Activated CD4-positive, CD25-positive, alpha-beta regulatory T cell treated with anti-CD3 and anti-CD28 coated beads, Interleukin-2, amount 50 U/mL, for 24 hours (primary cell): ENCODE measurements around the gene RAMP3.
"Not testable (repeated sequence)": the region's sequence is repeated elsewhere in the genome, so short reads cannot be mapped to it uniquely, and the experiment has no call there.

Source experiments
- ATAC-seq, 2 donors: fragments of 150-1000 bp; cut with Tn5 transposase; one replicate each; pipeline ENCODE4 v1.10.0; 2021; ENCODE audit warnings: mild to moderate bottlenecking in 1 of 2, moderate library complexity in 1 of 2

Gene RAMP3

GRCh38 chr7:45196374-45196773 lies 38.8 kb downstream of the RAMP3 start:
- ATAC-seq, result peak; percentile 96 to 98

GRCh38 chr7:45197461-45197860 lies 39.9 kb downstream of the RAMP3 start:
- no peak for ATAC-seq

- no peak for ATAC-seq
Measured at GRCh38 chr7:45198986-45199385, 41.4 kb downstream of the RAMP3 start.

- ATAC-seq, result no peak
Measured at GRCh38 chr7:45199506-45199905, 41.9 kb downstream of the RAMP3 start.

- ATAC-seq, result no peak
Measured at GRCh38 chr7:45202625-45203024, 45.0 kb downstream of the RAMP3 start.

- no peak for ATAC-seq
Measured at GRCh38 chr7:45203036-45203435, 45.4 kb downstream of the RAMP3 start.

- no peak for ATAC-seq
Measured at GRCh38 chr7:45203459-45203858, 45.9 kb downstream of the RAMP3 start.

GRCh38 chr7:45203936-45204445 lies 46.4 kb downstream of the RAMP3 start:
- ATAC-seq, result peak; percentile 88 to 92

- not testable (repeated sequence) for ATAC-seq
Measured at GRCh38 chr7:45206266-45206665, 48.7 kb downstream of the RAMP3 start.

- not testable (repeated sequence) for ATAC-seq
Measured at GRCh38 chr7:45209909-45210308, 52.3 kb downstream of the RAMP3 start.

GRCh38 chr7:45211066-45211465 lies 53.5 kb downstream of the RAMP3 start:
- no peak for ATAC-seq

- no peak for ATAC-seq
Measured at GRCh38 chr7:45211958-45212357, 54.4 kb downstream of the RAMP3 start.

- no peak for ATAC-seq
Measured at GRCh38 chr7:45212606-45213005, 55.0 kb downstream of the RAMP3 start.

- ATAC-seq, result no peak
Measured at GRCh38 chr7:45215601-45216062, 58.0 kb downstream of the RAMP3 start.

- ATAC-seq, result no peak
Measured at GRCh38 chr7:45216181-45216580, 58.6 kb downstream of the RAMP3 start.

GRCh38 chr7:45216622-45217165 lies 59.1 kb downstream of the RAMP3 start:
- no peak for ATAC-seq

- ATAC-seq, result no peak
Measured at GRCh38 chr7:45217358-45217757, 59.8 kb downstream of the RAMP3 start.

- ATAC-seq, result no peak
Measured at GRCh38 chr7:45219130-45219529, 61.5 kb downstream of the RAMP3 start.

- ATAC-seq, result no peak
Measured at GRCh38 chr7:45219801-45220435, 62.3 kb downstream of the RAMP3 start.

GRCh38 chr7:45220846-45221618 lies 63.4 kb downstream of the RAMP3 start:
- no peak for ATAC-seq

GRCh38 chr7:45221896-45222604 lies 64.5 kb downstream of the RAMP3 start:
- ATAC-seq, result no peak

GRCh38 chr7:45223078-45223477 lies 65.5 kb downstream of the RAMP3 start:
- no peak for ATAC-seq
